Right cardiac atrium (tissue), 5 donors: ENCODE measurements around the gene AQP2. TPM values are rescaled to one million over a fixed set of nuclear protein-coding genes. Genes with fewer than 3 reads are reported as not detected.
"Not testable (repeated sequence)": the region's sequence is repeated elsewhere in the genome, so short reads cannot be mapped to it uniquely, and the experiment has no call there.

Experiments
- ATAC-seq, 2 donors: fragments of 200-7000 bp; cut with Tn5 transposase; one replicate each; pipeline versions ENCODE4 v1.8.0 to v1.9.1; 2020; ENCODE audit warnings: moderate library complexity in 2 of 2, mild to moderate bottlenecking in 1 of 2
- DNase-seq, 3 donors: peaks; one replicate each; pipeline ENCODE4 v3.0.0-alpha.2; 2020
- H3K27ac ChIP-seq: one replicate; pipeline ENCODE4 v1.5.1; 2013; ENCODE audit warnings: mild to moderate bottlenecking, low read length, control low read depth, moderate library complexity
- H3K27me3 ChIP-seq: one replicate; pipeline ENCODE4 v1.6.1; 2013; ENCODE audit not compliant: control insufficient read depth, insufficient read depth
- H3K4me1 ChIP-seq: one replicate; pipeline ENCODE4 v1.6.1; 2013; ENCODE audit warnings: low read length; ENCODE audit not compliant: control insufficient read depth, insufficient read depth
- H3K4me3 ChIP-seq: one replicate; pipeline ENCODE4 v1.5.1; 2013; ENCODE audit warnings: low read length, control low read depth
- H3K9me3 ChIP-seq: one replicate; pipeline ENCODE4 v1.6.1; 2013; ENCODE audit warnings: low read length; ENCODE audit not compliant: control insufficient read depth
- WGBS: extraction: QIAGEN DNeasy Blood & Tissue Kit; methylation state at CpG from one replicate; pipeline ENCODE4 v1.1.7; 2013; 5-methylcytosine and 5-hydroxymethylcytosine counted together
- intact Hi-C, 4 donors: fragments of 100-400 bp; cut with DNase I; formaldehyde crosslinking; loops; one replicate each; pipeline versions ENCODE4 v1.11.0 to v1.14.0; 2022 to 2023
- polyA plus RNA-seq: library from polyadenylated mRNA; stranded (reverse); fragments of 200-250 nt; gene quantifications from one replicate; pipeline ENCODE4 v1.2.3, GENCODE V29; 2013
- total RNA-seq, 4 donors: library from RNA; stranded (reverse); fragmentation: NEBNext Ultra II Directional; extraction: Animal tissue kit (Norgen Biotek cat#: 25700); gene quantifications; one replicate each; pipeline ENCODE4 v1.2.1, GENCODE V29; 2021
- donor health status: healthy with polysubstance abuse.
- donor health status: DM: no; HTN: yes; CAD: no.
- donor health status: DM: no; HTN: no; CAD: no.
- donor health status: DM: no; HTN: yes; CAD: no; lungs with severe emphysema.
- donor health status: DM: yes; HTN: yes; CAD: no.

The AQP2 gene
- total and polyA plus RNA-seq, 5 donors: 0.17 to 1.1 (median 0.60) TPM

GRCh38 chr12:49983892-49984291 is 33.4 kb downstream of the AQP2 start:
- Histone ChIP-seq H3K4me1 (peaks cover 3% of the 10 kb centered on the region), H3K27ac (no peak overlapping the region), H3K9me3 (no peaks in the 10 kb centered on the region), H3K27me3 (no peaks in the 10 kb centered on the region), H3K4me3 (no peak overlapping the region)
- ATAC-seq: peak; percentile 74 to 92
- intact Hi-C loops: no loop called here
- 3% methylated on average over 8 of the region's 8 CpGs for WGBS
- peak in 1 of 3 donors; percentile 47 for DNase-seq

- Histone ChIP-seq H3K4me3 (no peak overlapping the region), H3K27me3 (no peaks in the 10 kb centered on the region)
- intact Hi-C loops: no loop called here
These were observed 34.2 kb downstream of the AQP2 start for GRCh38 chr12:49984476-49985359.

DNA sequence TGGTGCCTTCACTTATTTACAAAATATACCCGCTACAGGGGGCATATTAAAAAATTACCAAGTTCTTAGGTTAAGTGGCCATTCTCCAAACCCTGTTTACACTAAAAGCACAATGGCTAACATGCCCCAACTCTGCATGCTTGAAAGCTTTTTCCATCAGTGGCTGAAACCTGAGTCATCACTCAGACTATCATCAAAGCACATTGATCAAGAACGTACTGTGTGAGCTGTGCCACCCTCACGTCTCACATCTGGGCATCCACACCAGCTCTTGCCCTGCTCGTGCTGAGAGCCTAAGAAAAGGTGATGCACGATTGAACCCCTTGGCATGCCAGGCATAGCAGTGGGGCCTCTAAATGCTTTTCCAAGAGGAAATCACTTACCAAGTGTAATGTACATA is 35.4 kb downstream of the AQP2 start:
- H3K9me3 ChIP-seq: no peaks in the 10 kb centered on the region
- no peak overlapping the region for H3K27ac ChIP-seq
- H3K4me1 ChIP-seq: peaks cover 3% of the 10 kb centered on the region
- H3K27me3 ChIP-seq: no peaks in the 10 kb centered on the region
- no peak for DNase-seq
- intact Hi-C loops: no loop called here
- no peak for ATAC-seq
- no peak overlapping the region for H3K4me3 ChIP-seq
- WGBS: 92% methylated on average over 5 of the region's 5 CpGs

More at GRCh38 chr12:49984476-49985359, 34.2 kb downstream of the AQP2 start:
- 81% methylated on average over 9 of the region's 9 CpGs for WGBS
- H3K27ac ChIP-seq: no peak overlapping the region
- no peaks in the 10 kb centered on the region for H3K9me3 ChIP-seq
- peaks cover 3% of the 10 kb centered on the region for H3K4me1 ChIP-seq
- peak in 1 of 2 donors; percentile 21 for ATAC-seq
- no peak for DNase-seq

DNA sequence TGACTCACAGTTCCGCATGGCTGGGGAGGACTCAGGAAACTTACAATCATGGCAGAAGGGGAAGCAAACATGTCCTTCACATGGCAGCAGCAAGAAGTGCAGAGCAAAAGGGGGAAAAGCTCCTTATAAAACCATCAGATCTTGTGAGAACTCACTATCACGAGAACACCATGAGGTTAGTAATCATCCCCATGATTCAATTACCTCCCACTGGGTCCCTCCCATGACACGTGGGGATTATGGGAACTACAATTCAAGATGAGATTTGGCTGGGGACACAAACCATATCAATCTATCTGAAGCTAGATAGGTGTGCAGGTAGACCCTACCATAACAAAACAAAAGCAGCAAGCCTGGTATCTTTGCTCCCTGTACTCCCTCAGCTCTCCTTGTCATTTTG is 35.9 kb downstream of the AQP2 start:
- WGBS: 89% methylated on average over 3 of the region's 3 CpGs
- H3K4me1 ChIP-seq, DNase-seq, H3K9me3 ChIP-seq, H3K27ac ChIP-seq, intact Hi-C loops, H3K27me3 ChIP-seq, H3K4me3 ChIP-seq, ATAC-seq: not testable (repeated sequence)

- ATAC-seq: no peak
- intact Hi-C loops: no loop called here
- H3K27ac ChIP-seq: no peak overlapping the region
These were observed 37.2 kb downstream of the AQP2 start for GRCh38 chr12:49987625-49988303.

GRCh38 chr12:49989400-49989799 is 38.9 kb downstream of the AQP2 start:
- ATAC-seq, H3K27ac ChIP-seq, H3K27me3 ChIP-seq, DNase-seq, H3K4me3 ChIP-seq, H3K4me1 ChIP-seq, H3K9me3 ChIP-seq, intact Hi-C loops: not testable (repeated sequence)
- 65% methylated on average over 2 of the region's 2 CpGs for WGBS

More at GRCh38 chr12:49987625-49988303, 37.2 kb downstream of the AQP2 start:
- WGBS: 75% methylated on average over 4 of the region's 4 CpGs
- Histone ChIP-seq H3K9me3 (no peaks in the 10 kb centered on the region), H3K4me3 (no peak overlapping the region), H3K27me3 (no peaks in the 10 kb centered on the region), H3K4me1 (peaks cover 3% of the 10 kb centered on the region)
- no peak for DNase-seq

DNA sequence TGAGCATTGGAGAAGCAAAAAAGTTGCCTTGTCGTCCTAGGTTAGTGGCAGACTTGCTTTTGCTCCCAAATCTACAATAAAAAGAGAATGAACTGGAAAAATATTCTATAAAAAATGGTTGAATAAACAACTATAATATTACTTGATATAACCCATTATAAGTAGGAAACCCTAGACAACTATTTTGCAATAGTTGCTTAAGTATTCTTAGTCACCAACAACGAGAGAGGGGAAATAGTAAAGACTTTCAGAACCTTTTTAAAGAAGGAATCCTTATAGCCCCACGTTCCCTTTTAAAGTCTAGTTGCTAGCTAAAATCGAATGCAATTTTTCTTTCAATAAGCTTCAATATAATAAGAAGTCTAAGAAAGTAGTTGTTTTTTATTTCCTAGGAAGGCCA is 39.7 kb downstream of the AQP2 start:
- no peak overlapping the region for H3K27ac ChIP-seq
- DNase-seq (no peak), ATAC-seq (no peak)
- WGBS: 83% methylated on average over 4 of the region's 4 CpGs
- H3K27me3 ChIP-seq: no peaks in the 10 kb centered on the region
- no peak overlapping the region for H3K4me3 ChIP-seq
- H3K9me3 ChIP-seq: no peaks in the 10 kb centered on the region
- intact Hi-C loops: no loop called here
- no peaks in the 10 kb centered on the region for H3K4me1 ChIP-seq

- no peaks in the 10 kb centered on the region for H3K27me3 ChIP-seq
- WGBS: 92% methylated on average over 2 of the region's 2 CpGs
- H3K4me3 ChIP-seq: no peak overlapping the region
- no peaks in the 10 kb centered on the region for H3K9me3 ChIP-seq
- ATAC-seq (no peak), DNase-seq (no peak)
- intact Hi-C loops: no loop called here
- H3K27ac ChIP-seq: no peak overlapping the region
- H3K4me1 ChIP-seq: no peaks in the 10 kb centered on the region
These were observed 47.9 kb downstream of the AQP2 start for GRCh38 chr12:49998453-49998852.

DNA sequence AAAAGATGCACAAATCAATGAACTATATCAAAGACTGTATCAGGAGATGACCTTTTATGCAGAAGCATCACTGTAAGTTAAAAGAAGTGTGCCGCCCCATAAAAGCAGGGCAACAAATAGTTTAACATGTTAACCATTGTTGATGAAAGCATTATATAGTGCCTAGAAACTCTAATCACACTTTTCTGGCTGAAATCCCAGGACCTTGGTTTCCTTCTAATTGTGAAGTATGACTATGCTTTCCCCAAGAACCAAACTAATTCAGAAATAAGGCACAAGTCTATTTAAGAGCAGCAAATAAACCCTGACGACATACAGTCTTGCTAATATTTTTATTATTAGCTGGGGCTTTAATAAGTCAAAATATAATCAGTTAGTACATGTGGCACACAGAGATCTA is 53.1 kb downstream of the AQP2 start:
- DNase-seq (no peak), ATAC-seq (no peak)
- WGBS: 55% methylated on average over 2 of the region's 2 CpGs
- intact Hi-C loops: no loop called here
- Histone ChIP-seq H3K4me3 (no peak overlapping the region), H3K27ac (no peak overlapping the region), H3K9me3 (no peaks in the 10 kb centered on the region), H3K4me1 (peaks cover 2% of the 10 kb centered on the region), H3K27me3 (no peaks in the 10 kb centered on the region)

DNA sequence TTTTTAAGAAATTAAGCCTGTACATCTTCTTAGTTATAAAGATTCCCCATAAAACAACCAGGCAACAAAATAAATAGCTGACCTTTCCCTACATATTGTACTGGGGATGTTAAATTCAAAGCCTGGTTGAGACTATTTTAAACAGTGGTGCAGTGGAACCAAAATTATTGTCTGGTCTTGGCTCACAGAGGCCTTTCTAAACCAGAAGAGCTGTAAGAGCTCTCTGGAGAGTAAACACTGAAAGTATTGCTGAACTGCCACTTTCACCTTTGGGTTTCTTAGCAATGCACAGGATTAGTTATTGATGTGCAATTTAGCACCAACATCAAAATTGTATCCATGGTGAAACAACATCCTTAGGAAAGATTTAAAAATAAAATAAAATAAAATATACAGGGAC is 54.2 kb downstream of the AQP2 start:
- Histone ChIP-seq H3K27me3 (no peaks in the 10 kb centered on the region), H3K27ac (no peak overlapping the region), H3K4me3 (no peak overlapping the region), H3K4me1 (peaks cover 2% of the 10 kb centered on the region), H3K9me3 (no peaks in the 10 kb centered on the region)
- ATAC-seq: no peak
- intact Hi-C loops: no loop called here
- DNase-seq: no peak

DNA sequence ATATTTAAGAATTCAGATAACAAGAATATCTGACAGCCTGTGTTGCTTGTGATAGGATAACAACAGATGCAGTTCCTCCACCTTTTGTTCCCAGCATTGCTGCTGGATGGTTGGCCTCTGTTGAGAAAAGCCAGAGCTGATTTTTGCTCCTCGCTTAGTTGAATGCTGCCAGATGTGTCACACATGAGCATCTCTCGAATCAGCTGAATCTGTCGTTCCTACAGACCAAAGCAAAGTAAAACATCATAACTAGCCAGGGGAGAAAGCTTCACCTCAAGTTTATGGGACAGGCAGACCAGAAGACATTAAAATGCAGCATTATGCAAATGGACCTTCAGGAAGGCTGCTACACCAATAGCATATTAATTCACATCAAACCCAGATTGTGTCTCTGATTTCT is 54.6 kb downstream of the AQP2 start:
- Histone ChIP-seq H3K27ac (no peak overlapping the region), H3K4me1 (peaks cover 2% of the 10 kb centered on the region), H3K27me3 (no peaks in the 10 kb centered on the region), H3K9me3 (no peaks in the 10 kb centered on the region), H3K4me3 (no peak overlapping the region)
- WGBS: 66% methylated on average over 3 of the region's 3 CpGs
- no peak for DNase-seq
- ATAC-seq: no peak
- intact Hi-C loops: no loop called here
